B cell (primary cell): ENCODE data around the gene TTC28. TPM values are rescaled to one million over a fixed set of nuclear protein-coding genes. Genes with fewer than 3 reads are reported as not detected.

Experiments
- ATAC-seq: fragments of 200-7000 bp; cut with Tn5 transposase; one replicate; pipeline ENCODE4 v1.10.0; 2021; ENCODE audit warnings: low read depth, mild to moderate bottlenecking, moderate number of reproducible peaks, moderate library complexity
- CTCF ChIA-PET: fragments of 350-600 bp; sonication (Branson Sonifier 250); formaldehyde crosslinking; loops from one replicate; lab custom pipeline; 2021; ENCODE audit warnings: antibody characterized with exemption, inconsistent platforms; lab: Charles Lee
- POLR2A ChIA-PET: fragments of 350-600 bp; sonication (Branson Sonifier 250); formaldehyde crosslinking; loops from one replicate; lab custom pipeline; 2021; ENCODE audit warnings: antibody characterized with exemption; lab: Charles Lee
- DNase-seq: peaks from one replicate; pipeline ENCODE4 v3.0.0; 2013
- H2AFZ ChIP-seq: 2 replicates; pipeline ENCODE4 v1.6.1; 2012; ENCODE audit warnings: mild to moderate bottlenecking, low read depth, low read length; ENCODE audit not compliant: insufficient read depth, poor library complexity, severe bottlenecking
- H3K27ac ChIP-seq, 2 donors: 1 replicate in 1 of 2; 2 replicates in 1 of 2; pipeline ENCODE4 v1.5.1; 2012 to 2013; ENCODE audit warnings: low read length in 2 of 2, mild to moderate bottlenecking in 2 of 2, moderate library complexity in 1 of 2
- H3K27me3 ChIP-seq, 4 experiments: fragments of 200-600 bp in 1 of 4; sonication (generic) in 1 of 4; replicated peaks in 1 of 4; 1 replicate in 2 of 4; 2 replicates in 2 of 4; pipeline versions ENCODE4 v1.6.1 to v1.7.0; 2013 to 2016; ENCODE audit warnings: low read length in 3 of 4, mild to moderate bottlenecking in 2 of 4, mixed read lengths in 1 of 4, moderate library complexity in 1 of 4; ENCODE audit not compliant: insufficient read depth in 4 of 4, control insufficient read depth in 3 of 4; ENCODE audit errors: control extremely low read depth in 1 of 4
- H3K36me3 ChIP-seq, 2 experiments: replicated peaks in 1 of 2; 1 replicate in 1 of 2; 2 replicates in 1 of 2; pipeline versions ENCODE4 v1.6.1 to v1.7.1; 2013; ENCODE audit warnings: low read length in 1 of 2; ENCODE audit not compliant: insufficient read depth in 2 of 2, control insufficient read depth in 1 of 2; ENCODE audit errors: control extremely low read depth in 1 of 2, extremely low read depth in 1 of 2
- H3K4me1 ChIP-seq, 2 donors: fragments of 200-600 bp in 1 of 2; sonication (generic) in 1 of 2; 1 replicate in 1 of 2; 2 replicates in 1 of 2; pipeline versions ENCODE4 v1.5.1 to v1.6.1; 2013 to 2017; ENCODE audit warnings: low read length in 2 of 2; ENCODE audit not compliant: control insufficient read depth in 2 of 2, insufficient read depth in 2 of 2
- H3K4me2 ChIP-seq: replicated peaks from 2 replicates; pipeline ENCODE3; 2012; ENCODE audit warnings: mild to moderate bottlenecking, low read depth, low read length; ENCODE audit not compliant: poor library complexity, severe bottlenecking
- H3K4me3 ChIP-seq, 5 experiments: fragments of 200-600 bp in 1 of 5; sonication (generic) in 1 of 5; 1 replicate in 3 of 5; 2 replicates in 2 of 5; pipeline versions ENCODE4 v1.5.1 to v1.7.0; 2011 to 2016; ENCODE audit warnings: low read length in 4 of 5, mild to moderate bottlenecking in 4 of 5, low read depth in 2 of 5, control low read depth in 1 of 5, moderate library complexity in 1 of 5; ENCODE audit not compliant: insufficient read depth in 1 of 5; ENCODE audit errors: control extremely low read depth in 1 of 5, extremely low read depth in 1 of 5
- H3K79me2 ChIP-seq: fragments of 200-600 bp; sonication (generic); one replicate; pipeline ENCODE4 v1.6.0; 2016; ENCODE audit warnings: low read length; ENCODE audit not compliant: control insufficient read depth, insufficient read depth
- H3K9ac ChIP-seq: fragments of 200-600 bp; sonication (generic); 2 replicates; pipeline ENCODE4 v1.6.1; 2017; ENCODE audit warnings: mild to moderate bottlenecking, low read length, moderate library complexity
- H3K9me3 ChIP-seq, 3 donors: one replicate each; pipeline versions ENCODE4 v1.6.1 to v1.7.1; 2013; ENCODE audit warnings: low read length in 2 of 3; ENCODE audit not compliant: control insufficient read depth in 2 of 3, insufficient read depth in 1 of 3; ENCODE audit errors: control extremely low read depth in 1 of 3
- H4K20me1 ChIP-seq: 2 replicates; pipeline ENCODE4 v1.6.0; 2012; ENCODE audit warnings: mild to moderate bottlenecking, low read length; ENCODE audit not compliant: insufficient read depth, control insufficient read depth, poor library complexity, severe bottlenecking
- H3K27ac Mint-ChIP-seq: one replicate; pipeline ENCODE4 v1.8.0; 2021; ENCODE audit warnings: mixed read lengths
- H3K27me3 Mint-ChIP-seq: one replicate; pipeline ENCODE4 v1.8.0; 2021; ENCODE audit warnings: mixed read lengths
- H3K4me1 Mint-ChIP-seq: one replicate; pipeline ENCODE4 v1.8.0; 2021; ENCODE audit warnings: mixed read lengths
- H3K4me3 Mint-ChIP-seq: one replicate; pipeline ENCODE4 v1.8.0; 2021; ENCODE audit warnings: mixed read lengths
- H3K9me3 Mint-ChIP-seq: one replicate; pipeline ENCODE4 v1.8.0; 2022; ENCODE audit warnings: mixed read lengths; ENCODE audit not compliant: insufficient read depth
- CTCF ChIP-seq: fragments of 200-600 bp; IDR thresholded peaks from one replicate; pipeline ENCODE4 v1.8.0; 2022; ENCODE audit warnings: antibody characterized with exemption, mild to moderate bottlenecking
- EZH2 ChIP-seq: IDR thresholded peaks from 2 replicates; pipeline ENCODE4 v1.6.1; 2012; ENCODE audit warnings: borderline replicate concordance, low read depth, mild to moderate bottlenecking, moderate library complexity, low read length; ENCODE audit not compliant: insufficient read depth, poor library complexity, severe bottlenecking
- WGBS: methylation state at CpG from one replicate; pipeline ENCODE4 v1.1.5; 2013; ENCODE audit warnings: missing lambda C conversion rate; ENCODE audit not compliant: insufficient coverage; 5-methylcytosine and 5-hydroxymethylcytosine counted together
- intact Hi-C: fragments of 100-400 bp; cut with micrococcal nuclease; formaldehyde crosslinking; loops from one replicate; pipeline ENCODE4 v1.10.0; 2022
- polyA plus RNA-seq: library from polyadenylated mRNA; depleted of rRNA; stranded (reverse); fragments of >200 nt; gene quantifications from 2 replicates; pipeline ENCODE4 v1.2.3, GENCODE V29; 2012
- total RNA-seq, 2 donors: library from RNA; stranded (reverse); fragments of 120-200 nt in 1 of 2; gene quantifications; 1 replicate in 1 of 2; 2 replicates in 1 of 2; pipeline versions ENCODE4 v1.2.3 to v1.2.4, GENCODE V29; 2013 to 2022

The TTC28 gene
- total and polyA plus RNA-seq, 2 donors (not counting 1 experiment from before 2014, with no cell fraction given) = 4.5 to 7.3 TPM

DNA sequence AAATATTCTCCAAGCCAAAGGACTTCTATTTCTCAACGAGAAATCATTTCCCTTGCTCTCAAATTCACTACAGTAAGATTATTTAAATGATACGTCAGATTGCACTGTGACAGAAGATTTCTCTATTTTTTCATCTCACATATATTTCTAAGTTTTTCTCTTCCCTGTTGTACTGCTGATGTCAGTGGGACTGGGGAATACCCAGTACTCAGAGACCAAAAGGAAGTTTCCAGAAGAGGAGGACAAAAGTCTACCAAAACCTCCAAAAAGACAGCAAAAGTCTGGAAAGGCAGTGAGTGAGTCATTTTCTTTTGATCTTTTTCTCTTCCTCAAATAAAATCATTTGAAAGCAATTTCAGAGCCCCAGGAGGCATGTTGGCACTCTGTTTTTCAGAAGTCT, 610.8 kb downstream of the TTC28 start:
- Histone ChIP-seq H3K36me3 (no peaks in the 10 kb centered on the region), H3K27me3 (no peaks in the 10 kb centered on the region), H3K79me2 (no peaks in the 10 kb centered on the region), H3K4me3 (no peak overlapping the region), H2AFZ (no peak overlapping the region), H3K4me2 (no peak overlapping the region), H3K9ac (no peak overlapping the region), H3K9me3 (no peaks in the 10 kb centered on the region), H4K20me1 (no peaks in the 10 kb centered on the region), H3K27ac (no peak overlapping the region), H3K4me1 (no peaks in the 10 kb centered on the region)
- Mint-ChIP-seq H3K27me3 (peaks cover 20% of the 10 kb centered on the region), H3K9me3 (peaks cover 2% of the 10 kb centered on the region), H3K4me1 (no peaks in the 10 kb centered on the region), H3K4me3 (no peak overlapping the region), H3K27ac (no peak overlapping the region)
- DNase-seq (no peak), ATAC-seq (no peak)
- intact Hi-C loops = no loop called here
- TF ChIP-seq CTCF = no peak
- TF ChIP-seq EZH2 = no peak
- ChIA-PET CTCF (no interaction called here), POLR2A (no interaction called here)
- WGBS = no CpG with 5 or more reads among the region's 2 CpGs

DNA sequence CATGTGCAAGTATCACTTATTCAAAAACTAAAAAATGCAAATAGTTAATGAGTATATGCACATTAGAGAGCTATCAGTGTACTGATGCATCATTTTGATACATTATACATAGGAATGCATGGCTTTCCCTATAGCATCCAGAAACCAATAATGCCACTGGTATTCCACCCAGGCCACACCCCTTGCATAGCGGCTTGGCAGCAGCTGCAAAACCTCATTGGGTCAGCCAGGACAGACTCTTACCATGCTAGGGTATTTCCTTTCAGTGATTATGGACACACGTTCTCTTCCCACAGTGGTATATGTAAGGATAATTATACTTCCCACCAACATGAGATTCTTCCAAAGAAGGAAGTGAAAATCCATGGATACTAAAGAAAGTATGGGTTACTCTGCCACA, 614.7 kb downstream of the TTC28 start:
- no peaks in the 10 kb centered on the region for H3K36me3 ChIP-seq
- H3K4me1 Mint-ChIP-seq = no peaks in the 10 kb centered on the region
- no peak for DNase-seq
- intact Hi-C loops = no loop called here
- POLR2A ChIA-PET = no interaction called here
- no peak overlapping the region for H3K4me3 Mint-ChIP-seq
- H3K9me3 ChIP-seq = peaks cover 0 to 4% (median 0%) of the 10 kb centered on the region in 3 donors
- no peaks in the 10 kb centered on the region for H3K9me3 Mint-ChIP-seq
- H2AFZ ChIP-seq = no peak overlapping the region
- no peak for TF ChIP-seq EZH2
- TF ChIP-seq CTCF = no peak
- WGBS = 100% methylated on average over 1 of the region's 2 CpGs
- no peak overlapping the region for H3K9ac ChIP-seq
- H3K27ac ChIP-seq = no peak overlapping the region
- CTCF ChIA-PET = no interaction called here
- H3K27ac Mint-ChIP-seq = no peak overlapping the region
- no peaks in the 10 kb centered on the region for H3K27me3 ChIP-seq
- no peak overlapping the region for H3K4me3 ChIP-seq
- no peak overlapping the region for H3K4me2 ChIP-seq
- no peaks in the 10 kb centered on the region for H3K79me2 ChIP-seq
- H3K4me1 ChIP-seq = no peaks in the 10 kb centered on the region
- H3K27me3 Mint-ChIP-seq = peaks cover 20% of the 10 kb centered on the region
- no peaks in the 10 kb centered on the region for H4K20me1 ChIP-seq
- ATAC-seq = no peak
